Erythroblast (primary cell): Measurements from ENCODE around the gene PDE10A.

Experiments
- GATA1 ChIP-seq: IDR thresholded peaks from 2 replicates; pipeline ENCODE4 v1.6.1; 2011; ENCODE audit warnings: low read depth, mild to moderate bottlenecking, control low read depth, low read length, moderate library complexity
- POLR2A ChIP-seq: IDR thresholded peaks from 2 replicates; pipeline ENCODE4 v1.6.1; 2011; ENCODE audit warnings: mild to moderate bottlenecking, low read length

DNA sequence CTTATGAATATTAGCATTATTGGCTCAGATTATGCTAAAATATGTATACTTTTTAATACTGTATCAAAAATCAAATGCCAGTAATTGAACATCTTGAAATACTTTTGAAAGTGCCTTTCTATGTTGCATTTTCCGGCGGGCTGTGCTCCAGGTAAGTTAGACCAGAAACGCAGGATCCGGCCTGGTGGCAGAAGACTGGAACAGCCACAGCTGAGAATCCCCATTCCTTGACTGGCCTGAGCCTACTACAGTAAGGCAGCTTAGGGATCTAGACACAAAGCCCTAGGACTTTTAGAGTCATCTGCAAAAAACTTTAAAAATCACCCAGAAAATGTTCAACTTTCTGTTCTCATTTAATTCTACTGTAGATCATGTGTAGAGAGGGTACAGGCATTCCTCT is 214.8 kb downstream of the PDE10A start:
- TF ChIP-seq POLR2A, result no peak
- TF ChIP-seq GATA1, result no peak
